ENCODE measurements around the gene CEACAM18.

DNA sequence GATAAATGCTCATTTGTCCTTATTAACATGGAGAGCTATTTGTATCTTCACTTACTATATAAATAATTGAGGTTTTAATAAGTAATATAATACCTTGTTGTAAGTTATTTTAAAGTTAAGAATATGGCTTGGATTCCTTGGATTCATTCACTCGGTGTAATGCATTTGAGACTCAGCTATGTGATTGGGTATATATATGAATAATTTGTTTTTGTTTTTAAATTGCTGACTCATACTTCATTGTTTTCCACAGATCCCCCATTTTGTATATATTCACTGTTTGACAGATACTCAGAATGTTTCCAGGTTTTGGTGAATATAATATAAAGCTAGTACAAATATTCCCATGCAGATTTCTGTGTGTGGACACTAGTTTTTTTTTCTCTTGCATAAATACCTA lies 6.8 kb upstream of the CEACAM18 start:
- no peak for TF ChIP-seq POLR2AphosphoS5 (IDR thresholded peaks at IDR 0.05; ENCODE audit: low read depth, low read length)
- no peak for TF ChIP-seq TAF1 (IDR thresholded peaks at IDR 0.05; ENCODE audit: borderline replicate concordance, insufficient read depth, low read length)
